HG02870 (cell line): ENCODE data around the gene PTGES3L.

Source experiments
- ATAC-seq: cut with Tn5 transposase; IDR thresholded peaks from one replicate; pipeline ENCODE4 v1.9.1; 2021; ENCODE audit warnings: mild to moderate bottlenecking, moderate library complexity; ENCODE audit not compliant: unreplicated experiment

PTGES3L gene

GRCh38 chr17:42979511-42980273 is at the start of gene PTGES3L:
TSS of gene PTGES3L (minus strand) at chr17:42980080. CDS start at chr17:42980053, 27 bp downstream.
- ATAC-seq, result no peak

- no peak for ATAC-seq
These were observed 48.5 kb upstream of the PTGES3L start for GRCh38 chr17:43028221-43028861.

GRCh38 chr17:43027091-43028032 is 47.5 kb upstream of the PTGES3L start:
- no peak for ATAC-seq

GRCh38 chr17:43026595-43026994 is 46.7 kb upstream of the PTGES3L start:
- no peak for ATAC-seq

- ATAC-seq, result no peak
These were observed 46.1 kb upstream of the PTGES3L start for GRCh38 chr17:43025766-43026537.

- ATAC-seq, result no peak
These were observed 45.4 kb upstream of the PTGES3L start for GRCh38 chr17:43025290-43025657.

- no peak for ATAC-seq
These were observed 44.8 kb upstream of the PTGES3L start, which contains the start of gene RND2 for GRCh38 chr17:43024407-43025289. TSS of gene RND2 (plus strand) at chr17:43025231. CDS start at chr17:43025348, 117 bp downstream.

- no peak for ATAC-seq
These were observed 42.0 kb upstream of the PTGES3L start, which contains the start of gene VAT1 for GRCh38 chr17:43021741-43022512. TSS of gene VAT1 (minus strand) at chr17:43022385. CDS start at chr17:43022322, 63 bp downstream.

- no peak for ATAC-seq
These were observed 41.2 kb upstream of the PTGES3L start for GRCh38 chr17:43020789-43021740.

GRCh38 chr17:43020030-43020621 is 40.2 kb upstream of the PTGES3L start:
- no peak for ATAC-seq

- no peak for ATAC-seq
These were observed 39.5 kb upstream of the PTGES3L start for GRCh38 chr17:43019418-43019817.

GRCh38 chr17:43018932-43019331 is 39.1 kb upstream of the PTGES3L start:
- no peak for ATAC-seq

GRCh38 chr17:43018008-43018853 is 38.4 kb upstream of the PTGES3L start:
- no peak for ATAC-seq

GRCh38 chr17:43016216-43016615 is 36.3 kb upstream of the PTGES3L start:
- ATAC-seq, result no peak

GRCh38 chr17:43015579-43015978 is 35.7 kb upstream of the PTGES3L start:
- no peak for ATAC-seq
